Bronchial smooth muscle cell (primary cell): ENCODE results near the gene NPFFR1. TPM values are rescaled to one million over a fixed set of nuclear protein-coding genes. Genes with fewer than 3 reads are reported as not detected.

Experiments used
- total RNA-seq: library from RNA; depleted of rRNA; stranded (reverse); fragments of >200 nt; gene quantifications from 2 replicates; pipeline ENCODE4 v1.2.1, GENCODE V29; 2014

NPFFR1 gene, protein sequence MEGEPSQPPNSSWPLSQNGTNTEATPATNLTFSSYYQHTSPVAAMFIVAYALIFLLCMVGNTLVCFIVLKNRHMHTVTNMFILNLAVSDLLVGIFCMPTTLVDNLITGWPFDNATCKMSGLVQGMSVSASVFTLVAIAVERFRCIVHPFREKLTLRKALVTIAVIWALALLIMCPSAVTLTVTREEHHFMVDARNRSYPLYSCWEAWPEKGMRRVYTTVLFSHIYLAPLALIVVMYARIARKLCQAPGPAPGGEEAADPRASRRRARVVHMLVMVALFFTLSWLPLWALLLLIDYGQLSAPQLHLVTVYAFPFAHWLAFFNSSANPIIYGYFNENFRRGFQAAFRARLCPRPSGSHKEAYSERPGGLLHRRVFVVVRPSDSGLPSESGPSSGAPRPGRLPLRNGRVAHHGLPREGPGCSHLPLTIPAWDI
- under 0.01 TPM in 1 of 2 replicates, not detected in the other for total RNA-seq

DNA sequence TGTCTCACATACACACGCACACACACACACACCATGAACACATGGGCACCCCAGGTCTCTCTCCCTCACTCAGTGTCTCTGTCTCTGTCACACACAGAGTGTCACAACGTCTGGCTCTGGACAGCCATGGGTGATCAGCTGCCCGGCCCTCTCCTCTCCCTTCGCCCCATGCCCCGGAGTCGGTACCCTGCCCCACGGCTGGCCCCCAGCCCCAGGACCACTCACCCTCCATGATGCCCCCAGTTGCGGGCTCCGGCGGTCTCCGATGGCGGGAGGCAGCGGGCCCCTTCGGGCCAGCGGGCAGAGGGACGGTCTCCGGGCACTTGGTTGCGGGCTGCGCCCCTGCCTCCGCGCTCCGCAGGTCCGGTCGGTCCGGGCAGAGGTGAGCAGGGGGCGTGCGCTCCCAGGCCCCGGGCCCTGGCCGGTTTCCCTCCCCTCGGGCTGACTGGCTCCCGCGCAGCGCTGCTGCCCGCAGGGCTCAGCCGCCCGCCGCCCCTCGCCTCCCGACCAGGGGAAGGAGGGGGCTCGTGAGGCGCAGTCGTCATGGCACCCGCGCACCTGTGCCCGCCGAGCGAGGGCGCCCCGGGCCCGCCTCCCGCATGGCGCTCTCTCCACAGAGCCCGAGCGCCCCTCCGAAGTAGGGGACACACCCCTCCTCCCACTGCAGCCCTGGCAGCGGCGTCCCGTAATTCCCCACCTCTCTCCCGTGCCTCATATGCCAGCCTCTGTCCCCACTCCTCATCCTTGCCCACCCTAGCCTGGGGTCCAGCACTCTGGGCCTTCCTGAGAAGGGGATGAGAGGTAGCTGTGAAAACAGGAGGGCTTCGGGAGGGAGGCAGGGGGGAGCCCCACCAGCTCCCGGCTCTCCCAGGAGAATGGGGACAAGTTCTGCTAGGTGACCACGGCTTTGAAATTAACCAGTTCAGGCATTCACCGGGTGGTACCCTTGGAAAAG, at the start of gene NPFFR1:
Gene NPFFR1 (minus strand): TSS at position 560 of the 955 bp plus-strand sequence. CDS start 328 bp downstream, at position 232.

GRCh38 chr10:70233109-70233938, 50.5 kb downstream of the NPFFR1 start, which contains the start of gene PPA1:
Gene PPA1 (minus strand): TSS chr10:70233429. CDS start chr10:70233327, 102 bp downstream.

Other genes with a start within 250 kb of the NPFFR1 start
- 11.0 and 13.1 TPM in 2 replicates for gene MACROH2A2, start 231.2 kb downstream of the NPFFR1 start, total RNA-seq
- 5.0 and 9.0 TPM in 2 replicates for gene AIFM2, start 151.2 kb downstream of the NPFFR1 start, total RNA-seq
- 4.9 and 9.8 TPM in 2 replicates for gene TYSND1, start 137.3 kb downstream of the NPFFR1 start, total RNA-seq
- 149 and 203 TPM in 2 replicates for gene SAR1A, start 113.5 kb downstream of the NPFFR1 start, total RNA-seq
- gene PPA1, start 50.6 kb downstream of the NPFFR1 start, total RNA-seq: 221 and 248 TPM in 2 replicates
- 6.1 and 15.2 TPM in 2 replicates for gene LRRC20, start 98.6 kb upstream of the NPFFR1 start, total RNA-seq
- gene EIF4EBP2, start 120.1 kb upstream of the NPFFR1 start, total RNA-seq: 12.8 and 17.0 TPM in 2 replicates
- gene NODAL, start 157.7 kb upstream of the NPFFR1 start, total RNA-seq: not detected in 2 replicates
- gene PALD1, start 194.8 kb upstream of the NPFFR1 start, total RNA-seq: 0.16 and 0.43 TPM in 2 replicates